IPS-15b (cell line): Measurements from ENCODE around the gene SLC38A10.

Experiments
- H3K27me3 ChIP-seq: one replicate; pipeline ENCODE4 v1.6.1; 2013; ENCODE audit warnings: low read length; ENCODE audit not compliant: control insufficient read depth, insufficient read depth
- H3K36me3 ChIP-seq: one replicate; pipeline ENCODE4 v1.6.1; 2013; ENCODE audit warnings: low read length; ENCODE audit not compliant: control insufficient read depth, insufficient read depth
- H3K4me1 ChIP-seq: one replicate; pipeline ENCODE4 v1.6.1; 2013; ENCODE audit warnings: mild to moderate bottlenecking, low read length; ENCODE audit not compliant: control insufficient read depth, insufficient read depth
- H3K4me3 ChIP-seq: one replicate; pipeline ENCODE4 v1.5.1; 2013; ENCODE audit warnings: low read depth, low read length
- H3K9ac ChIP-seq: one replicate; pipeline ENCODE4 v1.6.1; 2013; ENCODE audit warnings: low read depth, mild to moderate bottlenecking, low read length
- H3K9me3 ChIP-seq: one replicate; pipeline ENCODE4 v1.6.1; 2013; ENCODE audit warnings: mild to moderate bottlenecking, low read length; ENCODE audit not compliant: control insufficient read depth, insufficient read depth

SLC38A10 gene

DNA sequence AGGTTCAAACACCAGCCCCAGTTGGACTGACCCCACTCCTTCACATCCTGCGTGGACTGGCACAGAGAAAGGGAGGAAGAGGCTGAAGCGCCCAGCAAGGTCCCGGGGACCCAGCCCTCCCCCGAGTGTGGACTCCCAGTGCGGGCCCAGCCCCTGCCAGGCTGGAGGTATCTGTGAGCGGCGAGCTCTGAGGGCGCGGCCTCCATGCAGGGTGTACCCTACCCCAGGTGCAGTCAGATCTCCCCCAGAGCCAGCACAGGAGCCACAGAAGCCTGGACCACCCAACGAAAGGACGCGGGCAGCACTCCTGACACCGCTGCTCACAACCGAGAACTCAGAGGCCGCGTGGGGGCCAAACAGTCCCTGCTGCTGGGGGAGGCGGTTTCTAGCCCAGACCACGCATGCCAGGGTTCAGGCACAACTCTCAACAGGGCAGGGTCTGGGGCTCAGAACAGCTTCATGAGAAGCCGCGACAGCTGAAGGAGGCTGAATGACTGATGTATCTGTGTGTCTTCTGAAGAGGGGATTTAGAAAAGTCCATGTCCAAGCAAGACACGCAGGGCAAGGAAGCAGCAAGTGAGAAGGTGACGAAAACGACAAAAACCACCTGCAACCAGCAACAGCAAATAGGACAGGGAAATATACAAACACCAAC lies 8.5 kb downstream of the SLC38A10 start:
- Histone ChIP-seq H3K36me3 (peaks cover 10% of the 10 kb centered on the region), H3K9me3 (no peaks in the 10 kb centered on the region), H3K27me3 (no peaks in the 10 kb centered on the region), H3K4me3 (no peak overlapping the region), H3K4me1 (no peaks in the 10 kb centered on the region), H3K9ac (no peak overlapping the region)

DNA sequence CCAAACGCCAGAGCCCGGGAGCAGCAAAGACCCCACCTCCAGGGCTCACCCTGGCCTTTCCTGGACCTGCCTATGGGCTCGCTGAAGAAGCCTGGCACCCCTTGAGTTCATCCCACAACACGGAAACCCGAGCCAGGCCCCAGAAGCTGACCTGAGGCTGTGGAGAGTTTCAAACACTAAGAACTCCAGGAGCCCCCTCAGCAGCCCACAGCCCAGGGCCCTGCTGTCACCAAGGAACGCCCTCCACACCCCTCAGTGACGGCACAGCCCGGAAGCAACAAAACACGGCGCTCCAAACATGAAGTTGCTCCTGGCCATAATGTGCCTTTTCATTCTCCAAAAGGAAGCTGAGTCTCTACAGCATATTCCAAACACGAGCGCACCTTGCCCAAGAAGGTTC lies 9.2 kb downstream of the SLC38A10 start:
- Histone ChIP-seq H3K4me3 (no peak overlapping the region), H3K27me3 (no peaks in the 10 kb centered on the region), H3K9me3 (no peaks in the 10 kb centered on the region), H3K4me1 (no peaks in the 10 kb centered on the region), H3K9ac (no peak overlapping the region), H3K36me3 (peaks cover 10% of the 10 kb centered on the region)

DNA sequence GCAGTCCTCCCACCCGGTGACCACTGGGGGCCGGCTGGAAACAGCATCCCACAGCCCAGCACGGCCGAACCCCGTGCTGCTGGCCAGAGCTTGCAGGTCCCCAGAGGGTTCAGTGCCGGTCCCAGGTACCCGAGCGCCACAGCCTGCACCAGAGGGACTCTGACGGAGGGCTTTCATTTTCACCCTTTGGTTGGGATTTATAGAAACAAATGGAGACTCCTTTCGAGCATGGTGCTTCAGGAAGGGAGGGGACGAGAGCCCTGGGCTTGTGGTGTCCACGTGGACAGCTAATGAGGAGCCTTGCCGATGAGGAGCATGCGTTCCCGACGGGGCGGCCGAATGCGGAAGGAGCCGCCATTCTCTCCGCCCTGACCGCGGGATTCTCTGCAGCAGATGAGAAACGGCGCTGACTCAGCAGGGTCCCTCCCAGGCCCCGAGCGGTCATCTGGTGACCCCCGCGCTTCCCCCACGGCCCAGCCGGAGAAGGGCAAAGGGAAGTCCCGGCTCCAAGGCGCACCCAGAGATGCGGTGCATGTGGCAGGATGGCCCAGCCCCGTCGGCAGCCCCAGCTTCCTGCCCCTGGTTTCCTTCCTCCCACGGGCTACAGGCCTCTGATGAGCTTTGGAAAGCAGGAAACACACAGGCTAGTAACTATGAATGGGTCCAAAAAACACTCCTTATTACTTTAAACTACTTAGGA lies 9.8 kb downstream of the SLC38A10 start:
- H3K4me1 ChIP-seq = no peaks in the 10 kb centered on the region
- no peaks in the 10 kb centered on the region for H3K27me3 ChIP-seq
- no peak overlapping the region for H3K4me3 ChIP-seq
- H3K9me3 ChIP-seq = no peaks in the 10 kb centered on the region
- no peak overlapping the region for H3K9ac ChIP-seq
- peaks cover 10% of the 10 kb centered on the region for H3K36me3 ChIP-seq

DNA sequence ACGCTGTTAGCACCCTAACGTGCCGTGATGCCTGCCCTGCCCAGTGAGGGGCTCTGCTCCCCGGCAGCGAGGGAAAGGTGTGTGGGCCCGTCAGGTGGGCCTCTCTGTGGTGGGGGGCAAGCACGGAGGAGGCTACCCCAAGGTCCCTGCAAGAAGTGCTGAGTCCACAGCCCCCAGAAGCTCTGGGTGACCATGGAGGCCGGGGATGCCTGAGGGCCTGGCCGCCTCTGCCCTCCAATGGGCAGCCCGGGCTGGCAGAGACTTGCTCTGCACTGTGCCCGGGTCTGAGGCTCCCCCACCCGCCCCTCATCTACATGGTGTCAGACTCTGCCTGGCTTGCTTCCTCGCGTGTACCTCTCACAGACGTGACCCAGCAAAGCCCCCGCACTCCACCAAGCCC lies 12.2 kb downstream of the SLC38A10 start:
- Histone ChIP-seq H3K9ac (no peak overlapping the region), H3K4me3 (no peak overlapping the region), H3K9me3 (no peaks in the 10 kb centered on the region), H3K4me1 (no peaks in the 10 kb centered on the region), H3K27me3 (no peaks in the 10 kb centered on the region), H3K36me3 (peaks cover 8% of the 10 kb centered on the region)

DNA sequence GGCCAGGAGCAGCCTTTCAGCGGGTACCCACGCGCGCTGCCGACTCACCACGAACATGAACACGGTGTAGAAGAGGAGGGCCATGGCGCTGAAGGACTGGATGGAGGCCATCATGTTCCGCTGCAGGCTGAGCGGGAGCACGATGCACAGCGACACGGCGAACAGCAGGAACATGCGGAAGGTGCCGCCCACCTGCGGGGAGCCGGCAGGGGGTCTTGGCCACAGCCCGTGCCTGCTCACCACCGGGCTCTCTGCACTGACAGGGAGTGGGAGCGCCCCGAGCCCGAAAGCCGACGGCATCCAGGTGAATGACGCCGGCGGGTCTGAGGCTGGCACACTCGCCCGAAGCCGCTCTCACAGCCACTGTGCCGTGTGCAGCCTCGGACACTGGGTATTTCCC lies 13.0 kb downstream of the SLC38A10 start:
- Histone ChIP-seq H3K9me3 (no peaks in the 10 kb centered on the region), H3K4me1 (no peaks in the 10 kb centered on the region), H3K27me3 (no peaks in the 10 kb centered on the region), H3K4me3 (no peak overlapping the region), H3K9ac (no peak overlapping the region), H3K36me3 (peaks cover 6% of the 10 kb centered on the region)

DNA sequence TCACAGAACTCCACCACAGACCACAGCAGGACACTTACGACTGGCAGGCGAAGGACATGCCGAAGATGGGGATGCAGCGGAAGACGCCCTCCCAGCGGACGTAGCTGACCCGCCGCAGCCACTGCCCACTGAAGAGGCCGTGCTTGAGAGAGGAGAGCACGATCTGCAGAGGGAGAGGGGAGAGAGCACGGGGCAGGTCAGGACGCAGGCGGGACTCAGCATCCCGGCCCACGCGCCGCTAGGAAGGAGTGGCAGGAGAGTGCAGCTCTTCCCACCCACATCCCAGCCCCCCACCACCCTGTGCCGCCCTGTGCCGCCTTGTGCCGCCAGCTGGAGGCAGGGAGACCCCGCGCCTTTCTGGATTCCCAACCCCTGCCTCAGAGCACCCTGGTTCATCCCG lies 14.5 kb downstream of the SLC38A10 start:
- Histone ChIP-seq H3K4me1 (no peaks in the 10 kb centered on the region), H3K9me3 (no peaks in the 10 kb centered on the region), H3K36me3 (peaks cover 12% of the 10 kb centered on the region), H3K9ac (no peak overlapping the region), H3K27me3 (no peaks in the 10 kb centered on the region), H3K4me3 (no peak overlapping the region)

DNA sequence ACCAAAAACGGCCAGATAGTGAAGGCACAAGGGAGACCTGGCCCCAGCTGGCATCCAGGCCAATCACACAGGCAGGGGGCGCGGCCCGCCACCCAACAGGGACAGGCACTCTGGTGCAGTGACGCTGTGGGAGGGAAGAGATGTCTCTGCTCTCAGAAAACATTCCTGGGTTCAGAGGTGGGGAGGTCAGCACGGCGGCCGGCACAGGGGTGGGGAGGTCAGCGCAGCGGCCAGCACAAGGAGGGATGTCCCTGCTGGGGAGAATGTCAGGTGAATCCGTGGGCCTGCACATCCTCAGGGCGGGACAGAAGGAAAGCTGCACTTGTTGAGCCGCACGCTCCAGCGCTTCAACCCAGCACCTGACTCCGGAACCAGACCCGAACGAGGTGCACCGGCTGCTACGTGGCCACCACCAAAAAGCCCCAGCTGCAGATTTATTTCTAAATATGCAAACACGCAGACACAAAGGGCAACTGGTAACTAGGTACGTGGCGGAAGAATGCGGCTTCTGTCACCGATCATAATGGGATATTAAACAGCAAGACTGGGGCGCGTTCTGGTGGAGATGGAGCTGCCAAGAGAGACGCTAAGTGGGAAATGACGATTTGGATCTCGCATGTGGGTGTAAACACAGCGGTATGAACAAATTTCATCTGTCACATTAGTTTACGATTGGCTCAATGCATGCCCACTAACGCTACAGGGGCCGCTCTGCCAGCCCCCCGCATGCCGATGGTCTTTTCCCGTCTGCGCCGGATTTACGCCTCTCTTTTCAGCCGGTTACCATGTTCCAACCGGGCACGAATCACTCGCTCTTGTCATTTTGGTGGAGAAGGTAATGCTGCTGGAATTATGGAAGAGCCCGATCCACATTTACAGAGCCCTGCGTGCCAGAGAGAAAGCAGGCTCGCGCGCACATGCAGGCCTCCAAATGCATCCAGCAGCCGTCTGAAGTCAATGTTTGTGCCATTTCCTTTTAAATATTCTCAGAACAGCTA lies 15.5 kb downstream of the SLC38A10 start:
- Histone ChIP-seq H3K36me3 (peaks cover 13% of the 10 kb centered on the region), H3K9ac (no peak overlapping the region), H3K4me1 (no peaks in the 10 kb centered on the region), H3K27me3 (no peaks in the 10 kb centered on the region), H3K4me3 (no peak overlapping the region), H3K9me3 (no peaks in the 10 kb centered on the region)

DNA sequence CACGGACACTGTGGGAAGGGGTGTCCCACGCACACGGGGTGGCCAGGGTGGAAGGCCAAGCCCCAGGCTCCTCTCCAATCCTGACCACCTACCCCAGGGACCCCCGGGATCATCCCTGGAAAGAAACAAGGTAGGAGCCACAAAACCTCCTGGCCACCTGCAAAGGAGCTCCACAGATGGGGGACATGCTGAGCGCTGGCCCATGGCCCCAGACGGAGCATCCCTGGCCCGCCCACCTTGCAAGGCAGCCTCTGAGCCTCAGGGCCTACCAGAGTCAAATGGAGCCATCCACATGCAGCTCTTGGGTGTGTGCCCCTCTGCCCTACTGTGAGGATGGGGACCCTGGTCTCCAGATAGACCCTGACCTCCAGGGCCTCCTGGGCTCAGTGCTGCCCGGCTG lies 16.3 kb downstream of the SLC38A10 start:
- no peaks in the 10 kb centered on the region for H3K4me1 ChIP-seq
- H3K9ac ChIP-seq = no peak overlapping the region
- peaks cover 16% of the 10 kb centered on the region for H3K36me3 ChIP-seq

DNA sequence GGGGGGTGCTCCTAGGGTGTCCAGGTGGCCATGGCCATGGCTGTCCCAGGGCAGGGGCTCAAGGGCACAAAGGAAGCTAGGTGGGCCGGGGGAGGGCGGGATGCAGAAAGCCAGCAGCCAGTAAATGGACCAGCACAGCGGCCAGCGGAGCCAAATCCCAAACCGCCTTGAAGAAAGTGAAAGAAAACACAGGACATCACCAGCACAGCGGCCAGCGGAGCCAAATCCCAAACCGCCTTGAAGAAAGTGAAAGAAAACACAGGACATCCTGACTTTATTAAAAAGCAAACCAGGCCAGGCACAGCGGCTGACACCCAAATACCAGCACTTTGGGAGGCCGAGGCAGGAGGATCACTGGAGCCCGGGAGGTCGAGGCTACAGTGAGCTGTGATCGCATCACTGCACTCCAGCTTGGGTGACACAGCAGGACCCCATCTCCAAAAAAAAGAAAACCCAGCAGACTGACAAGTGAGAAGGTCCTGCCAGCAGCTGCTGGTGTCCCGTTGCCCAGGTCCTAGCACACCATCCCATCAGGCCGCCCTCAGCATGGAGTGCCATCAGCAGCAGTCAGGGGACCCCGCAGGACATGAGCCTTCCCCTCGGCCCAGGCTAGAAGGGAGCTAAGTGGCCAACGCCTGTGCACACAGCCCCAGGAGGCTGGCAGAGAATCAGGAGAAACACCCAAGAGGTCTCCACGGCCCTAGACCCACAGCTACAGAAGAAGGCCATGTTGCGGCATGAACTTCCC lies 17.0 kb downstream of the SLC38A10 start:
- no peaks in the 10 kb centered on the region for H3K9me3 ChIP-seq
- no peaks in the 10 kb centered on the region for H3K27me3 ChIP-seq
- no peak overlapping the region for H3K4me3 ChIP-seq
- no peaks in the 10 kb centered on the region for H3K4me1 ChIP-seq
- peaks cover 19% of the 10 kb centered on the region for H3K36me3 ChIP-seq
- H3K9ac ChIP-seq = no peak overlapping the region

More for the DNA sequence above, 16.3 kb downstream of the SLC38A10 start:
- Histone ChIP-seq H3K27me3 (no peaks in the 10 kb centered on the region), H3K4me3 (no peak overlapping the region), H3K9me3 (no peaks in the 10 kb centered on the region)

DNA sequence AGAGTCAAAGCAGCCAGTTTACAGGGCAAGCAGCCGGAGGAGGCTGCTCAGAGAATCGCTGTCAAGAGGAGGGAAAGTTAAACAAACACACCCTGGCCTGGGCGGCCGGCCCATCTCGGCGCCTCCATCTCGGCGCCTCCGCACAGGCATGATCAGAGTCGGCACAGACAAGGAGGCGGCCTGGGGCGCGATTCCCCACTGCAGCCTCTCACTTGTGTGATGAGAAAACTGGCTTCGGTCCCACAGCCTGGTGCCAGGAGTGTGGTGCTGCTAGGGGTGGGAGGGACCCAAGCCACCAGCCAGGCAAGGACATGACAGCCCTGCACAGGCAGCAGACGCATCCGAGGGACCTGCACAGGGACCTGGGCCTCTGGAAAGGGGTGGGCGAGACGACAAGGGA lies 17.7 kb downstream of the SLC38A10 start:
- H3K4me1 ChIP-seq = no peaks in the 10 kb centered on the region
- H3K27me3 ChIP-seq = no peaks in the 10 kb centered on the region
- no peak overlapping the region for H3K4me3 ChIP-seq
- no peak overlapping the region for H3K9ac ChIP-seq
- no peaks in the 10 kb centered on the region for H3K9me3 ChIP-seq
- H3K36me3 ChIP-seq = peaks cover 22% of the 10 kb centered on the region

DNA sequence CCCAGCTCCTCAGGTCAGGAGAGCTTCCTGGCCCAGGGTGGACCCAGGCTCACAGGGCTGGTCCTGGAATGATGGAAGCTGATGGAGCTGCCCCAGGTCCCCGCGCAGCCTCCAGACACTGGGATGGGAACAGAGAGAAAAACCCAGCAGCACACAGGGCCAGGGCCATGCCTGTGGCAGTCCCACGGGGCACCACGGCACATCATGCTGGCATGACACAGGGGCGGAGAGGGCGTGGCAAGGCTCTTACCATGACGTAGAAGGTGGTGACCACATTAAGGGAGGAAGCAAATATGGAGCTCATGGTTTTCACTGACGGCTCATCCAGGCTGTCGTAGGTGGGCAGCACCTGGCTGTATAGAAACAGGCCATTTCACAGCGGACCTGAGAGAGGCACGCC lies 18.3 kb downstream of the SLC38A10 start:
- Histone ChIP-seq H3K36me3 (peaks cover 22% of the 10 kb centered on the region), H3K27me3 (no peaks in the 10 kb centered on the region), H3K9ac (no peak overlapping the region), H3K4me1 (no peaks in the 10 kb centered on the region), H3K9me3 (no peaks in the 10 kb centered on the region), H3K4me3 (no peak overlapping the region)
